Trophoblast cell (in vitro differentiated cells and primary cell): ENCODE results near the gene KRT13.
A peak's percentile ranks its signal among the peaks of the same experiment; 100 is the strongest.

Experiments
- DNase-seq, 2 donors: peaks; one replicate each; pipeline ENCODE4 v3.0.0-alpha.2; 2016
- H2AFZ ChIP-seq: 2 replicates; pipeline ENCODE4 v1.6.1; 2013; ENCODE audit warnings: low read length, moderate library complexity, mild to moderate bottlenecking; ENCODE audit not compliant: insufficient read depth, poor library complexity
- H2AK5ac ChIP-seq: 2 replicates; pipeline ENCODE4 v1.6.1; 2013; ENCODE audit warnings: mild to moderate bottlenecking, low read length
- H2BK120ac ChIP-seq: 2 replicates; pipeline ENCODE4 v1.6.1; 2013; ENCODE audit warnings: low read length, mild to moderate bottlenecking, moderate library complexity; ENCODE audit not compliant: insufficient read depth, poor library complexity
- H2BK12ac ChIP-seq: 2 replicates; pipeline ENCODE4 v1.6.1; 2013; ENCODE audit warnings: mild to moderate bottlenecking, low read length, moderate library complexity
- H2BK5ac ChIP-seq: 2 replicates; pipeline ENCODE4 v1.6.1; 2013; ENCODE audit warnings: low read length, low read depth, moderate library complexity, mild to moderate bottlenecking; ENCODE audit not compliant: poor library complexity
- H3K14ac ChIP-seq: 2 replicates; pipeline ENCODE4 v1.6.1; 2013; ENCODE audit warnings: mild to moderate bottlenecking, low read length
- H3K18ac ChIP-seq: 2 replicates; pipeline ENCODE4 v1.6.1; 2013; ENCODE audit warnings: mild to moderate bottlenecking, low read length
- H3K23ac ChIP-seq: 2 replicates; pipeline ENCODE4 v1.6.1; 2013; ENCODE audit warnings: low read length
- H3K27ac ChIP-seq: 2 replicates; pipeline ENCODE4 v1.5.1; 2013; ENCODE audit warnings: low read depth, mild to moderate bottlenecking, inconsistent platforms, low read length, moderate library complexity
- H3K27me3 ChIP-seq: 2 replicates; pipeline ENCODE4 v1.6.1; 2013; ENCODE audit warnings: inconsistent platforms, mild to moderate bottlenecking, low read length, moderate library complexity; ENCODE audit not compliant: insufficient read depth
- H3K36me3 ChIP-seq, 2 experiments: 1 replicate in 1 of 2; 2 replicates in 1 of 2; pipeline ENCODE4 v1.6.1; 2013; ENCODE audit warnings: low read length in 2 of 2, mild to moderate bottlenecking in 2 of 2, moderate library complexity in 1 of 2; ENCODE audit not compliant: insufficient read depth in 2 of 2, control insufficient read depth in 1 of 2
- H3K4ac ChIP-seq: 2 replicates; pipeline ENCODE4 v1.6.1; 2013; ENCODE audit warnings: low read depth, mild to moderate bottlenecking, low read length, moderate library complexity
- H3K4me1 ChIP-seq, 2 experiments: 1 replicate in 1 of 2; 2 replicates in 1 of 2; pipeline ENCODE4 v1.6.1; 2013; ENCODE audit warnings: low read length in 2 of 2, mild to moderate bottlenecking in 2 of 2, moderate library complexity in 1 of 2; ENCODE audit not compliant: insufficient read depth in 2 of 2, control insufficient read depth in 1 of 2
- H3K4me2 ChIP-seq: 2 replicates; pipeline ENCODE4 v1.6.1; 2013; ENCODE audit warnings: inconsistent platforms, mild to moderate bottlenecking, low read length, moderate library complexity
- H3K4me3 ChIP-seq: 2 replicates; pipeline ENCODE4 v1.5.1; 2013; ENCODE audit warnings: mild to moderate bottlenecking, low read depth, low read length, inconsistent platforms
- H3K79me1 ChIP-seq: one replicate; pipeline ENCODE4 v1.6.1; 2013; ENCODE audit warnings: low read length
- H3K79me2 ChIP-seq: 2 replicates; pipeline ENCODE4 v1.6.1; 2013; ENCODE audit warnings: low read length, mild to moderate bottlenecking; ENCODE audit not compliant: control insufficient read depth, insufficient read depth, poor library complexity
- H3K9ac ChIP-seq: 2 replicates; pipeline ENCODE4 v1.6.1; 2013; ENCODE audit warnings: mild to moderate bottlenecking, low read length
- H3K9me3 ChIP-seq: 2 replicates; pipeline ENCODE4 v1.6.1; 2013; ENCODE audit warnings: low read depth, mild to moderate bottlenecking, control low read depth, inconsistent platforms, low read length; ENCODE audit not compliant: insufficient read depth
- H4K12ac ChIP-seq: 2 replicates; pipeline ENCODE4 v1.6.1; 2013; ENCODE audit warnings: low read depth, mild to moderate bottlenecking, low read length, moderate library complexity
- H4K8ac ChIP-seq: 2 replicates; pipeline ENCODE4 v1.6.1; 2013; ENCODE audit warnings: low read depth, mild to moderate bottlenecking, low read length, moderate library complexity
- H4K91ac ChIP-seq: one replicate; pipeline ENCODE4 v1.6.1; 2013; ENCODE audit warnings: low read depth, mild to moderate bottlenecking, low read length, moderate library complexity
- WGBS: extraction: QIAGEN DNeasy Blood & Tissue Kit; methylation state at CpG from one replicate; pipeline ENCODE4 v1.1.7; 2013; ENCODE audit warnings: missing lambda C conversion rate; ENCODE audit not compliant: insufficient read length, insufficient coverage; ENCODE audit errors: extremely low coverage; 5-methylcytosine and 5-hydroxymethylcytosine counted together

Gene KRT13

GRCh38 chr17:41539979-41540701 lies 34.7 kb upstream of the KRT13 start:
- Histone ChIP-seq H3K4me2 (no peak overlapping the region), H3K23ac (peak overlapping the region; percentile 55), H2BK120ac (no peak overlapping the region), H3K79me1 (peaks cover 27% of the 10 kb centered on the region), H3K4me1 (peaks cover 39 to 52% of the 10 kb centered on the region in 2 experiments), H3K27ac (peak overlapping the region; percentile 18), H3K4ac (no peak overlapping the region), H3K36me3 (no peaks in the 10 kb centered on the region), H3K4me3 (no peak overlapping the region), H4K91ac (peak overlapping the region; percentile 2), H3K18ac (no peak overlapping the region), H2AK5ac (no peak overlapping the region), H3K79me2 (peaks cover 5% of the 10 kb centered on the region), H3K27me3 (no peaks in the 10 kb centered on the region), H4K12ac (no peak overlapping the region), H3K9ac (no peak overlapping the region), H3K9me3 (no peaks in the 10 kb centered on the region), H2BK5ac (no peak overlapping the region), H4K8ac (no peak overlapping the region), H2AFZ (no peak overlapping the region), H3K14ac (peak overlapping the region; percentile 15), H2BK12ac (peak overlapping the region; percentile 29)
- no peak for DNase-seq
- no CpG with 5 or more reads among the region's 7 CpGs for WGBS

DNA sequence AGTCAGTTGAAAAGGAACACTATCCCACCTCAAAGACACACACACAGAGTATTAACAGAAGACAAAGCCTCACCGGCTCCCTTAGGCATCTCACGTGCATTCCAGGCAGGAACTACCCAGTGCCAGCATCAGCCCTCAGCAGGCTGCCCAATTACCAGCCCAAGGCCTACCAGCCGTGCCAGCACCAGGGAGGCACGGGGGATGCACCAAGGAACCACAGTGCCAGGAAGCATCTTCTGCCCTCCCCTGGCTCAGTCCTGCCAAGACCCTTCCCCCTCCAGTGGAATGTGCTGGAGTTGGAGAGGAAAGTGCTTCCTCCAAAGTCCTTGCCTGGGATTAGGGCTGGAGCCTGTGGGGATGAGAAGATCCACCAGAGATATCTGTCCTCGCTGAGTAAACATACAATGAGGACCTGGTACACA lies 33.7 kb upstream of the KRT13 start:
- Histone ChIP-seq H4K12ac (no peak overlapping the region), H3K79me2 (peaks cover 5% of the 10 kb centered on the region), H3K36me3 (no peaks in the 10 kb centered on the region), H3K4ac (peak overlapping the region; percentile 3), H3K27ac (peak overlapping the region; percentile 56), H3K4me1 (peaks cover 43 to 54% of the 10 kb centered on the region in 2 experiments), H3K4me3 (no peak overlapping the region), H2BK5ac (peak overlapping the region; percentile 61), H3K4me2 (no peak overlapping the region), H3K23ac (no peak overlapping the region), H3K9me3 (no peaks in the 10 kb centered on the region), H2AK5ac (peak overlapping the region; percentile 95), H2BK120ac (peak overlapping the region; percentile 19), H3K27me3 (no peaks in the 10 kb centered on the region), H3K9ac (no peak overlapping the region), H4K91ac (peak overlapping the region; percentile 82), H2AFZ (no peak overlapping the region), H4K8ac (peak overlapping the region; percentile 6), H3K14ac (peak overlapping the region; percentile 77), H2BK12ac (peak overlapping the region; percentile 67), H3K79me1 (peaks cover 27% of the 10 kb centered on the region), H3K18ac (peak overlapping the region; percentile 79)
- WGBS = no CpG with 5 or more reads among the region's 5 CpGs
- peak in 1 of 2 donors; percentile 30 for DNase-seq

DNA sequence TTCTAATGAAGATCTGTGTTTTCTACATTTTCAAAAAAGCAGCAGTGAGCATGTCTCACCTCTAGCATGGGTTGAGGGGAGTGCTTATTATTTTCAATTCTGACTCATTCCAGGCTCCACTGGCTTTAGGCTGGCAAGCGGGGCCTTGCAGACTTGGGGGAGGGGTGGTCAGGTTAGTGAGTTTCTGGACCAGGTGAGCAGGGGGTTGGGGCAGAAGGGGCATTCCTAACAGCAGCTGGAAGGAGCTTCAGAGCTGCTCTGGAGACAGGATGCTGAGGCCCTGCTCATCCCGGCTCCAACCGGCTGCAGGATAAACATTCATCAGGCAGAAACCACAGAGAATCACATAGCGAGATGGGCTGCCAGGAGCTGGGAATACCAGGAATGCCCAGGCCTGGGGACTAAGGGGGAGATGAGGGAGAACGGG lies 33.2 kb upstream of the KRT13 start:
- no peak overlapping the region for H2AK5ac ChIP-seq
- peak overlapping the region; percentile 16 for H3K18ac ChIP-seq
- H3K36me3 ChIP-seq = no peaks in the 10 kb centered on the region
- H3K79me2 ChIP-seq = peaks cover 5% of the 10 kb centered on the region
- peak overlapping the region; percentile 19 for H2BK120ac ChIP-seq
- peak overlapping the region; percentile 82 for H4K91ac ChIP-seq
- peak overlapping the region; percentile 56 for H3K27ac ChIP-seq
- no CpG with 5 or more reads among the region's 5 CpGs for WGBS
- no peak overlapping the region for H3K4me2 ChIP-seq
- no peak overlapping the region for H2AFZ ChIP-seq
- H3K23ac ChIP-seq = no peak overlapping the region
- no peak overlapping the region for H3K9ac ChIP-seq
- H3K79me1 ChIP-seq = peaks cover 27% of the 10 kb centered on the region
- peak overlapping the region; percentile 67 for H2BK12ac ChIP-seq
- no peak overlapping the region for H3K4me3 ChIP-seq
- H4K8ac ChIP-seq = peak overlapping the region; percentile 6
- H3K4me1 ChIP-seq = peaks cover 43 to 54% of the 10 kb centered on the region in 2 experiments
- no peaks in the 10 kb centered on the region for H3K9me3 ChIP-seq
- H2BK5ac ChIP-seq = peak overlapping the region; percentile 61
- no peaks in the 10 kb centered on the region for H3K27me3 ChIP-seq
- no peak for DNase-seq
- peak overlapping the region; percentile 3 for H3K4ac ChIP-seq
- H4K12ac ChIP-seq = no peak overlapping the region
- peak overlapping the region; percentile 39 for H3K14ac ChIP-seq

- no CpG with 5 or more reads among the region's 9 CpGs for WGBS
- Histone ChIP-seq H3K27me3 (no peaks in the 10 kb centered on the region), H3K4me3 (no peak overlapping the region), H3K9ac (no peak overlapping the region), H3K27ac (peak overlapping the region; percentile 84), H2BK12ac (peak overlapping the region; percentile 88), H2AFZ (no peak overlapping the region), H3K79me2 (peaks cover 5% of the 10 kb centered on the region), H2BK5ac (peak overlapping the region; percentile 77), H3K14ac (peak overlapping the region; percentile 84), H3K4me1 (peaks cover 45 to 54% of the 10 kb centered on the region in 2 experiments), H2BK120ac (peak overlapping the region; percentile 94), H3K9me3 (no peaks in the 10 kb centered on the region), H3K4ac (no peak overlapping the region), H3K23ac (no peak overlapping the region), H3K36me3 (no peaks in the 10 kb centered on the region), H3K79me1 (peaks cover 27% of the 10 kb centered on the region), H3K18ac (peak overlapping the region; percentile 46), H4K91ac (peak overlapping the region; percentile 96), H4K8ac (peak overlapping the region; percentile 49), H4K12ac (no peak overlapping the region), H3K4me2 (no peak overlapping the region), H2AK5ac (peak overlapping the region; percentile 61)
- peak; percentile 60 to 81 for DNase-seq
Measured at GRCh38 chr17:41537990-41538389, 32.6 kb upstream of the KRT13 start.
